Ishikawa (cell line): Measurements from ENCODE around the gene SPATA31D1.

Experiments
- CEBPB ChIP-seq: IDR thresholded peaks from 2 replicates; pipeline ENCODE4 v1.6.1; 2012
- CREB1 ChIP-seq: IDR thresholded peaks from 2 replicates; pipeline ENCODE4 v1.6.1; 2012; ENCODE audit warnings: low read depth
- EGR1 ChIP-seq: IDR thresholded peaks from 2 replicates; pipeline ENCODE4 v1.6.1; 2012
- EP300 ChIP-seq: IDR thresholded peaks from 2 replicates; pipeline ENCODE4 v1.6.1; 2012; ENCODE audit warnings: borderline replicate concordance
- FOXM1 ChIP-seq: IDR thresholded peaks from 2 replicates; pipeline ENCODE4 v1.6.1; 2012; ENCODE audit warnings: low read depth, borderline replicate concordance
- MAX ChIP-seq: IDR thresholded peaks from 2 replicates; pipeline ENCODE4 v1.6.1; 2012
- NFIC ChIP-seq: IDR thresholded peaks from 2 replicates; pipeline ENCODE4 v1.6.1; 2012
- RAD21 ChIP-seq: IDR thresholded peaks from 2 replicates; pipeline ENCODE4 v1.6.1; 2012; ENCODE audit warnings: low read depth
- REST ChIP-seq: IDR thresholded peaks from 2 replicates; pipeline ENCODE4 v1.6.1; 2012; ENCODE audit warnings: low read depth, mild to moderate bottlenecking
- TAF1 ChIP-seq: IDR thresholded peaks from 2 replicates; pipeline ENCODE4 v1.6.1; 2012; ENCODE audit warnings: low read depth, mild to moderate bottlenecking
- TCF12 ChIP-seq: IDR thresholded peaks from 2 replicates; pipeline ENCODE4 v1.6.1; 2012; ENCODE audit warnings: low read depth
- TEAD4 ChIP-seq: IDR thresholded peaks from 2 replicates; pipeline ENCODE4 v1.6.1; 2012
- USF1 ChIP-seq: IDR thresholded peaks from 2 replicates; pipeline ENCODE4 v1.6.1; 2012
- YY1 ChIP-seq: IDR thresholded peaks from 2 replicates; pipeline ENCODE4 v1.6.1; 2012; ENCODE audit warnings: low read depth
- ZBTB7A ChIP-seq: IDR thresholded peaks from 2 replicates; pipeline ENCODE4 v1.6.1; 2012; ENCODE audit warnings: low read depth

SPATA31D1 gene

GRCh38 chr9:82011133-82011532, 22.6 kb downstream of the SPATA31D1 start:
- no peak for TF ChIP-seq EGR1
- TF ChIP-seq TAF1: no peak

GRCh38 chr9:82012276-82012675, 23.7 kb downstream of the SPATA31D1 start:
- TF ChIP-seq TEAD4 (no peak), CEBPB (no peak), ZBTB7A (no peak), TAF1 (no peak), FOXM1 (no peak), REST (no peak), EGR1 (no peak), NFIC (no peak), EP300 (no peak), YY1 (no peak), TCF12 (no peak), CREB1 (no peak), MAX (no peak), RAD21 (no peak)

GRCh38 chr9:82020331-82020730, 31.8 kb downstream of the SPATA31D1 start:
- TF ChIP-seq NFIC: no peak
- no peak for TF ChIP-seq TAF1
- TF ChIP-seq RAD21: no peak
- TF ChIP-seq TCF12: no peak

GRCh38 chr9:82021198-82021597, 32.6 kb downstream of the SPATA31D1 start:
- no peak for TF ChIP-seq CREB1
- TF ChIP-seq TAF1: no peak
- no peak for TF ChIP-seq ZBTB7A
- TF ChIP-seq NFIC: no peak
- no peak for TF ChIP-seq REST
- no peak for TF ChIP-seq YY1
- TF ChIP-seq TEAD4: no peak
- TF ChIP-seq FOXM1: no peak

- TF ChIP-seq USF1: no peak
- no peak for TF ChIP-seq TAF1
- no peak for TF ChIP-seq EGR1
- TF ChIP-seq TEAD4: no peak
- no peak for TF ChIP-seq FOXM1
- no peak for TF ChIP-seq MAX
- TF ChIP-seq RAD21: no peak
- no peak for TF ChIP-seq REST
- TF ChIP-seq CEBPB: no peak
- TF ChIP-seq NFIC: no peak
- no peak for TF ChIP-seq ZBTB7A
- no peak for TF ChIP-seq CREB1
- TF ChIP-seq YY1: no peak
Observed at GRCh38 chr9:82022121-82022520, 33.5 kb downstream of the SPATA31D1 start.

GRCh38 chr9:82024908-82025307, 36.3 kb downstream of the SPATA31D1 start:
- TF ChIP-seq FOXM1: no peak
